Urinary bladder (tissue), 4 donors: ENCODE measurements around the gene HM13. TPM values are rescaled to one million over a fixed set of nuclear protein-coding genes. Genes with fewer than 3 reads are reported as not detected.
"Not testable (repeated sequence)": the region's sequence is repeated elsewhere in the genome, so short reads cannot be mapped to it uniquely, and the experiment has no call there.

Experiments
- DNase-seq: peaks from one replicate; pipeline ENCODE4 v3.0.0-alpha.2; 2015; ENCODE audit errors: extremely low spot score
- H3K27ac ChIP-seq: one replicate; pipeline ENCODE4 v1.5.1; 2013; ENCODE audit warnings: low read depth, mild to moderate bottlenecking, moderate library complexity
- H3K36me3 ChIP-seq: one replicate; pipeline ENCODE4 v1.6.1; 2013; ENCODE audit warnings: mild to moderate bottlenecking, moderate library complexity; ENCODE audit not compliant: insufficient read depth
- H3K4me1 ChIP-seq: one replicate; pipeline ENCODE4 v1.6.1; 2013; ENCODE audit warnings: mild to moderate bottlenecking, moderate library complexity; ENCODE audit not compliant: insufficient read depth
- H3K4me3 ChIP-seq: one replicate; pipeline ENCODE4 v1.5.1; 2013; ENCODE audit warnings: low read depth, low read length
- WGBS: extraction: QIAGEN DNeasy Blood & Tissue Kit; methylation state at CpG from one replicate; pipeline ENCODE4 v1.1.7; 2013; 5-methylcytosine and 5-hydroxymethylcytosine counted together
- polyA plus RNA-seq: library from polyadenylated mRNA; stranded (reverse); fragments of 200-250 nt; gene quantifications from one replicate; pipeline ENCODE4 v1.2.3, GENCODE V29; 2013
- total RNA-seq: library from RNA; depleted of rRNA; stranded (reverse); fragments of >200 nt; gene quantifications from one replicate; pipeline ENCODE4 v1.2.3, GENCODE V29; 2014
- donor health status: healthy with polysubstance abuse.
- donor health status: healthy.

The HM13 gene
- total and polyA plus RNA-seq, 2 donors, result 48.8 to 90.4 TPM

GRCh38 chr20:31542201-31542842, 28.1 kb downstream of the HM13 start:
- 70% methylated on average over 7 of the region's 7 CpGs for WGBS
- Histone ChIP-seq H3K27ac (no peak overlapping the region), H3K36me3 (peaks cover 5% of the 10 kb centered on the region), H3K4me1 (no peaks in the 10 kb centered on the region), H3K4me3 (no peak overlapping the region)
- no peak for DNase-seq

GRCh38 chr20:31542963-31543362, 28.7 kb downstream of the HM13 start:
- Histone ChIP-seq H3K4me3 (no peak overlapping the region), H3K27ac (no peak overlapping the region), H3K4me1 (no peaks in the 10 kb centered on the region), H3K36me3 (peaks cover 5% of the 10 kb centered on the region)
- DNase-seq, result no peak
- WGBS, result 97% methylated on average over 8 of the region's 8 CpGs

GRCh38 chr20:31543966-31544598, 29.8 kb downstream of the HM13 start:
- Histone ChIP-seq H3K4me3 (no peak overlapping the region), H3K27ac (no peak overlapping the region), H3K36me3 (peaks cover 2% of the 10 kb centered on the region), H3K4me1 (no peaks in the 10 kb centered on the region)
- no peak for DNase-seq
- WGBS, result 38% methylated on average over 1 of the region's 1 CpG

- no peak overlapping the region for H3K4me3 ChIP-seq
- no peaks in the 10 kb centered on the region for H3K4me1 ChIP-seq
- 40% methylated on average over 2 of the region's 2 CpGs for WGBS
- no peak overlapping the region for H3K27ac ChIP-seq
- H3K36me3 ChIP-seq, result peaks cover 2% of the 10 kb centered on the region
- DNase-seq, result no peak
Observed at GRCh38 chr20:31544600-31544999, 30.4 kb downstream of the HM13 start.

- H3K4me1 ChIP-seq, H3K27ac ChIP-seq, H3K36me3 ChIP-seq, DNase-seq, H3K4me3 ChIP-seq: not testable (repeated sequence)
- WGBS, result 79% methylated on average over 5 of the region's 5 CpGs
Observed at GRCh38 chr20:31545621-31546040, 31.4 kb downstream of the HM13 start.

GRCh38 chr20:31547017-31547675, 32.9 kb downstream of the HM13 start:
- Histone ChIP-seq H3K4me1 (no peaks in the 10 kb centered on the region), H3K27ac (peak overlapping the region; percentile 53), H3K4me3 (peak overlapping the region; percentile 19), H3K36me3 (peaks cover 2% of the 10 kb centered on the region)
- DNase-seq, result peak; percentile 74
- WGBS, result 57% methylated on average over 36 of the region's 36 CpGs

- peak overlapping the region; percentile 19 for H3K4me3 ChIP-seq
- H3K27ac ChIP-seq, result no peak overlapping the region
- DNase-seq, result no peak
- WGBS, result 44% methylated on average over 6 of the region's 6 CpGs
- H3K4me1 ChIP-seq, result no peaks in the 10 kb centered on the region
- peaks cover 2% of the 10 kb centered on the region for H3K36me3 ChIP-seq
Observed at GRCh38 chr20:31547720-31548298, 33.6 kb downstream of the HM13 start.

- H3K4me1 ChIP-seq, result no peaks in the 10 kb centered on the region
- no peak overlapping the region for H3K4me3 ChIP-seq
- peaks cover 2% of the 10 kb centered on the region for H3K36me3 ChIP-seq
- H3K27ac ChIP-seq, result no peak overlapping the region
- no peak for DNase-seq
- 79% methylated on average over 11 of the region's 11 CpGs for WGBS
Observed at GRCh38 chr20:31548820-31549512, 34.7 kb downstream of the HM13 start.

- H3K4me1 ChIP-seq, result no peaks in the 10 kb centered on the region
- no peak overlapping the region for H3K4me3 ChIP-seq
- peaks cover 2% of the 10 kb centered on the region for H3K36me3 ChIP-seq
- H3K27ac ChIP-seq, result no peak overlapping the region
- DNase-seq, result no peak
- WGBS, result 86% methylated on average over 5 of the region's 5 CpGs
Observed at GRCh38 chr20:31549513-31549880, 35.3 kb downstream of the HM13 start.

- WGBS, result 89% methylated on average over 13 of the region's 13 CpGs
- Histone ChIP-seq H3K4me1 (no peaks in the 10 kb centered on the region), H3K36me3 (peaks cover 2% of the 10 kb centered on the region), H3K4me3 (no peak overlapping the region), H3K27ac (no peak overlapping the region)
- DNase-seq, result no peak
Observed at GRCh38 chr20:31550099-31550498, 35.9 kb downstream of the HM13 start.

GRCh38 chr20:31551163-31552081, 37.2 kb downstream of the HM13 start:
- Histone ChIP-seq H3K36me3 (peaks cover 2% of the 10 kb centered on the region), H3K4me3 (no peak overlapping the region), H3K4me1 (no peaks in the 10 kb centered on the region), H3K27ac (no peak overlapping the region)
- no peak for DNase-seq
- WGBS, result 80% methylated on average over 11 of the region's 11 CpGs

- H3K27ac ChIP-seq, result no peak overlapping the region
- H3K4me3 ChIP-seq, result no peak overlapping the region
- H3K36me3 ChIP-seq, result no peaks in the 10 kb centered on the region
- DNase-seq, result no peak
- no peaks in the 10 kb centered on the region for H3K4me1 ChIP-seq
- 67% methylated on average over 6 of the region's 6 CpGs for WGBS
Observed at GRCh38 chr20:31555203-31555775, 41.0 kb downstream of the HM13 start.
